ENCODE data around the gene NOX1. TPM values are rescaled to one million over a fixed set of nuclear protein-coding genes. Genes with fewer than 3 reads are reported as not detected.

NOX1 gene
- total RNA-seq, 2 donors from 2014 or later = 0.14 to 0.62 TPM

- no peak overlapping the region for H3K4me3 ChIP-seq
- no peaks in the 10 kb centered on the region for H3K27me3 ChIP-seq (replicated peaks; ENCODE audit: insufficient read depth)
- WGBS = 88% methylated on average over 5 of the region's 5 CpGs
- H3K4me1 ChIP-seq (replicated peaks) = no peaks in the 10 kb centered on the region
- H3K36me3 ChIP-seq = no peaks in the 10 kb centered on the region
- intact Hi-C loops (cut with DNase I) = no loop called here
- DNase-seq (ENCODE audit: low spot score) = no peak
- TF ChIP-seq POLR2AphosphoS5 (IDR thresholded peaks at IDR 0.05) = no peak
- no peak for TF ChIP-seq CTCF (IDR thresholded peaks at IDR 0.05)
- TF ChIP-seq POLR2A (IDR thresholded peaks at IDR 0.05) = no peak
- H3K9me3 ChIP-seq = no peaks in the 10 kb centered on the region
- H3K27ac ChIP-seq = no peak overlapping the region
Observed at GRCh38 chrX:100830143-100830542, 44.0 kb downstream of the NOX1 start.

GRCh38 chrX:100829730-100830129 is 44.4 kb downstream of the NOX1 start:
- TF ChIP-seq POLR2AphosphoS5 (IDR thresholded peaks at IDR 0.05) = no peak
- TF ChIP-seq CTCF (IDR thresholded peaks at IDR 0.05) = no peak
- intact Hi-C loops (cut with DNase I) = no loop called here
- Histone ChIP-seq H3K4me1 (replicated peaks) (no peaks in the 10 kb centered on the region), H3K27me3 (replicated peaks; ENCODE audit: insufficient read depth) (no peaks in the 10 kb centered on the region), H3K9me3 (no peaks in the 10 kb centered on the region), H3K27ac (no peak overlapping the region), H3K36me3 (no peaks in the 10 kb centered on the region), H3K4me3 (no peak overlapping the region)
- 56% methylated on average over 2 of the region's 2 CpGs for WGBS
- no peak for DNase-seq (ENCODE audit: low spot score)

GRCh38 chrX:100819837-100820666 is 54.1 kb downstream of the NOX1 start, which contains the start of gene CSTF2:
Gene CSTF2, plus strand, starts transcription at chrX:100820391. Its CDS starts 26 bp downstream, at chrX:100820417.
- intact Hi-C loops (cut with DNase I) = no loop called here
- Histone ChIP-seq H3K36me3 (no peaks in the 10 kb centered on the region), H3K4me1 (replicated peaks) (no peaks in the 10 kb centered on the region), H3K27me3 (replicated peaks; ENCODE audit: insufficient read depth) (no peaks in the 10 kb centered on the region), H3K27ac (peak within 1 kb of the TSS; percentile 53 to 54), H3K4me3 (peak within 1 kb of the TSS; percentile 39), H3K9me3 (no peaks in the 10 kb centered on the region)
- WGBS = 1% methylated on average over 39 of the region's 49 CpGs
- TF ChIP-seq CTCF (IDR thresholded peaks at IDR 0.05) = peak in 2 of 4 experiments; percentile 8 to 21
- TF ChIP-seq POLR2A (IDR thresholded peaks at IDR 0.05) = no peak
- peak; percentile 58 for TF ChIP-seq POLR2AphosphoS5 (IDR thresholded peaks at IDR 0.05)
- peak; percentile 64 for DNase-seq (ENCODE audit: low spot score)

- WGBS = 11% methylated on average over 15 of the region's 15 CpGs
- no peak for DNase-seq (ENCODE audit: low spot score)
- Histone ChIP-seq H3K4me1 (replicated peaks) (no peaks in the 10 kb centered on the region), H3K27me3 (replicated peaks; ENCODE audit: insufficient read depth) (no peaks in the 10 kb centered on the region), H3K27ac (peak overlapping the region in 1 of 2 donors; percentile 54), H3K4me3 (peak overlapping the region; percentile 39), H3K9me3 (no peaks in the 10 kb centered on the region), H3K36me3 (no peaks in the 10 kb centered on the region)
- no peak for TF ChIP-seq POLR2AphosphoS5 (IDR thresholded peaks at IDR 0.05)
- TF ChIP-seq CTCF (IDR thresholded peaks at IDR 0.05) = no peak
- TF ChIP-seq POLR2A (IDR thresholded peaks at IDR 0.05) = no peak
- intact Hi-C loops (cut with DNase I) = no loop called here
Observed at GRCh38 chrX:100819534-100819836, 54.7 kb downstream of the NOX1 start.

GRCh38 chrX:100817340-100817739 is 56.8 kb downstream of the NOX1 start:
- H3K4me3 ChIP-seq = no peak overlapping the region
- H3K4me1 ChIP-seq (replicated peaks) = no peaks in the 10 kb centered on the region
- H3K9me3 ChIP-seq = no peaks in the 10 kb centered on the region
- H3K27me3 ChIP-seq (replicated peaks; ENCODE audit: insufficient read depth) = no peaks in the 10 kb centered on the region
- no peak for DNase-seq (ENCODE audit: low spot score)
- H3K27ac ChIP-seq = no peak overlapping the region
- intact Hi-C loops (cut with DNase I) = no loop called here
- whole genome bisulfite sequencing = 53% methylated on average over 2 of the region's 2 CpGs
- TF ChIP-seq CTCF (IDR thresholded peaks at IDR 0.05) = no peak
- TF ChIP-seq POLR2A (IDR thresholded peaks at IDR 0.05) = no peak
- no peak for TF ChIP-seq POLR2AphosphoS5 (IDR thresholded peaks at IDR 0.05)
- H3K36me3 ChIP-seq = no peaks in the 10 kb centered on the region
